ENCODE data around the gene GSTCD. TPM values are rescaled to one million over a fixed set of nuclear protein-coding genes. Genes with fewer than 3 reads are reported as not detected.

GSTCD gene
- total RNA-seq (2021) (25.0 and 29.0 TPM in 2 replicates), Bru-seq, nascent RNA (percentile 82 among the genes with signal in this experiment), BruChase-seq, experiment 1, labeled RNA remaining after a 2-hour chase (percentile 76 among the genes with signal in this experiment), BruChase-seq, experiment 2, labeled RNA remaining after a 6-hour chase (percentile 69 among the genes with signal in this experiment)
- long read RNA-seq, full-length matches to known transcripts = 2 of 11 reads
- long read RNA-seq, partial matches to known transcripts = 3 of 11 reads
- long read RNA-seq, other reads (novel, unspliced or antisense) = 6 of 11 reads

GRCh38 chr4:105708181-105709080 is at the start of gene GSTCD, which contains the start of gene INTS12:
TSS of gene GSTCD (plus strand) at chr4:105708784. CDS start at chr4:105717614, 8,830 bp downstream.
TSS of gene INTS12 (minus strand) at chr4:105708689. CDS start at chr4:105700005, 8,684 bp downstream.
- CTCF ChIA-PET = interaction anchor here (0.6 kb wide), 1 partner anchor 404 kb away, joined by 4 read pairs; no protein-coding TSS in a partner anchor

GRCh38 chr4:105659190-105659589 is 49.4 kb upstream of the GSTCD start:
- Histone ChIP-seq H3K4me1 (ENCODE audit: insufficient read depth, low read length, poor library complexity, severe bottlenecking) (no peaks in the 10 kb centered on the region), H3K27me3 (replicated peaks; ENCODE audit: insufficient read depth, low read depth, low read length, poor library complexity) (no peaks in the 10 kb centered on the region), H3K36me3 (ENCODE audit: insufficient read depth, low read length, poor library complexity, severe bottlenecking) (no peaks in the 10 kb centered on the region), H3K27ac (ENCODE audit: low read depth, low read length, poor library complexity, severe bottlenecking) (no peak overlapping the region), H3K4me3 (ENCODE audit: low read depth, low read length, poor library complexity, severe bottlenecking) (no peak overlapping the region), H3K9me3 (ENCODE audit: low read depth, low read length, poor library complexity, severe bottlenecking) (no peaks in the 10 kb centered on the region)
- intact Hi-C loops (cut with micrococcal nuclease; ENCODE audit: unreplicated experiment) = no loop called here
- no peak for TF ChIP-seq EZH2 (IDR thresholded peaks at IDR 0.05; ENCODE audit: borderline replicate concordance, low read depth, low read length, poor library complexity, severe bottlenecking)
- DNase-seq (ENCODE audit: low spot score) = no peak
- ChIA-PET POLR2A (ENCODE audit: low non-redundant PET) (no interaction called here), CTCF (no interaction called here)
- no TSS peak for BruUV-seq (replicated peaks)

More at GRCh38 chr4:105708181-105709080, at the start of gene GSTCD, which contains the start of gene INTS12:
- TF ChIP-seq EZH2 (IDR thresholded peaks at IDR 0.05; ENCODE audit: borderline replicate concordance, low read depth, low read length, poor library complexity, severe bottlenecking) = no peak
- TF ChIP-seq CTCF (conservative IDR thresholded peaks at IDR 0.05; ENCODE audit: low read depth, low read length) = no peak
- Histone ChIP-seq H3K27ac (ENCODE audit: low read depth, low read length, poor library complexity, severe bottlenecking) (peak within 1 kb of the TSS; percentile 94), H3K36me3 (ENCODE audit: insufficient read depth, low read length, poor library complexity, severe bottlenecking) (no peaks in the 10 kb centered on the region), H3K27me3 (replicated peaks; ENCODE audit: insufficient read depth, low read depth, low read length, poor library complexity) (no peaks in the 10 kb centered on the region), H3K9me3 (ENCODE audit: low read depth, low read length, poor library complexity, severe bottlenecking) (no peaks in the 10 kb centered on the region), H3K4me3 (ENCODE audit: low read depth, low read length, poor library complexity, severe bottlenecking) (peak within 1 kb of the TSS; percentile 75), H3K4me1 (ENCODE audit: insufficient read depth, low read length, poor library complexity, severe bottlenecking) (peaks cover 20% of the 10 kb centered on the region)
- POLR2A ChIA-PET (ENCODE audit: low non-redundant PET) = interaction anchor here (0.6 kb wide), 1 partner anchor 1161 kb away, joined by 8 read pairs; no protein-coding TSS in a partner anchor
- peak; percentile 95 for DNase-seq (ENCODE audit: low spot score)
- no TSS peak for BruUV-seq (replicated peaks)
- intact Hi-C loops (cut with micrococcal nuclease; ENCODE audit: unreplicated experiment) = no loop called here

GRCh38 chr4:105661028-105661427 is 47.6 kb upstream of the GSTCD start:
- intact Hi-C loops (cut with micrococcal nuclease; ENCODE audit: unreplicated experiment) = no loop called here
- CTCF ChIA-PET = no interaction called here
- BruUV-seq (replicated peaks) = no TSS peak
- Histone ChIP-seq H3K27ac (ENCODE audit: low read depth, low read length, poor library complexity, severe bottlenecking) (no peak overlapping the region), H3K36me3 (ENCODE audit: insufficient read depth, low read length, poor library complexity, severe bottlenecking) (no peaks in the 10 kb centered on the region), H3K9me3 (ENCODE audit: low read depth, low read length, poor library complexity, severe bottlenecking) (no peaks in the 10 kb centered on the region), H3K4me1 (ENCODE audit: insufficient read depth, low read length, poor library complexity, severe bottlenecking) (no peaks in the 10 kb centered on the region), H3K27me3 (replicated peaks; ENCODE audit: insufficient read depth, low read depth, low read length, poor library complexity) (no peaks in the 10 kb centered on the region), H3K4me3 (ENCODE audit: low read depth, low read length, poor library complexity, severe bottlenecking) (no peak overlapping the region)
- DNase-seq (ENCODE audit: low spot score) = no peak
- POLR2A ChIA-PET (ENCODE audit: low non-redundant PET) = no interaction called here
- TF ChIP-seq EZH2 (IDR thresholded peaks at IDR 0.05; ENCODE audit: borderline replicate concordance, low read depth, low read length, poor library complexity, severe bottlenecking) (no peak), CTCF (conservative IDR thresholded peaks at IDR 0.05; ENCODE audit: low read depth, low read length) (no peak)
